Activated T-helper 1 cell treated with Interleukin-2 at 50 U/mL for 16 hours (primary cell): ENCODE measurements around the gene HOTAIR.
A peak's percentile ranks its signal among the peaks of the same experiment; 100 is the strongest.

Experiments
- DNase-seq: peaks from one replicate; pipeline ENCODE4 v3.0.0-alpha.2; 2020; ENCODE audit warnings: low read depth

HOTAIR gene

DNA sequence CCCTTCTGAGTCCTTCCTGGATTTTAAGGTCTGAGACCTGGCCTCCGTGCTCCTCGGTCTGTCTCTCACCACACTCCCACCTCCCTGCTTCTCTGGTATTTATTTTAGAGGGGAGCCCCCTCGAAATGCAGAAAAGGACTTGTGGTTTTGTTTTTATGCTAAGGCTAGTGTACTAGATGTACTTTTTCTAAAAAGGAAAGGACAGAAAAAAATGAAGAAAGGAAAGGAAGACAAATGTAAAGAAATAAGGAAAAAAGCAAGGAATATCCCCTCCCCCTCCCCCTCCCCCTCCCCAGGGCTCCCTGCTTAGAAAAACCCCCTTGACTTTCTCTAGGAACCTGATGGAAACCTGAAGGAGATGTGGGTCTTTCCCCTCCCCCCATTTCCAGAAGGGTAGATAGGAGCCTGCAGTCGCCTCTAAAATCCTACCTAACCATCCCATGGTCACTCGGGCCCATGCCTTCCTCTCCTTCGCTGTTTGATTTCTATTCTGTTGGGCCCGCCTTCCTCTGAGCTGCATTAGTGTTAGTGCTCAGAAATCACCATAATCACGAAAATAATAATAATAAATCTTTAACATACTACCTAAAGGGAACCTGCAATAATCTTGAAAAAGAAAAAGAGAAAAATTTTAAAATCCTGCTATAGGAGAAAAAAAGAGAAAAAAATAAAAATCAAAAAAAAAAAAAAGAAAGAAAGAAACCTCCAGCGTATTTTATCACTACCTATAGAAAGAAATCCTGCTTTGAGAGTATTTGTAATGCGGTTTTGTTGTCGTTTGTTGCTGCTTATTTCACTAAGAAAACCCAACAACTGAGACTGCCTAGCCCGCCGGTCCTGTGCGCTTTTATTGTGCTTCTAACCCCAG lies 37.1 kb upstream of the HOTAIR start:
- no peak for DNase-seq

DNA sequence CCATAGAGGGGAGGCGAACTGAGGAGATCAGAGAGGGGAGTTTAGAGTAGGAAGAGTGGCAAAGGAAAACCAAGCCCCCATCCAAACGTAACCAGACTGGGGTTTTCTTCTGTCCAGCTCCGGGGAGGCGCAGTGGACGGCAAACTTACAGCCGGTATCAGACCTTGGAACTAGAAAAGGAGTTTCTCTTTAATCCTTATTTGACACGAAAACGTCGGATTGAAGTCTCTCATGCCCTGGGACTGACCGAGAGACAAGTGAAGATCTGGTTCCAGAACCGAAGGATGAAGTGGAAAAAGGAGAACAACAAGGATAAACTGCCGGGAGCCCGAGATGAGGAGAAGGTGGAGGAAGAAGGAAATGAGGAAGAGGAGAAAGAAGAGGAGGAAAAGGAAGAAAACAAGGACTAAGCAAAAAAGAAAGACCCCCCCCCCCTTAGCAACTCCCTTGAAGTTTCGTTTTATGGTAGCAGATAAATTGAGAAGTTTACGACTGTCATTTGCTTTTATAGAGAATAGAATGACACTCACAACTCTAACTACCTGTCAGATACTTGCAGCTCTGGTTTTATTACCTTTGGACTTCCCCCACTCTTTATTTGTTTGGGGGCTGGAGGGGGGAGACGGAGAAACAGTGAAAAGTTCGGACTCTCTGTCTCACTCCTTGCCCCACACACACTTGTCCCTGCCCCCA lies 36.4 kb upstream of the HOTAIR start:
- DNase-seq, result no peak

DNA sequence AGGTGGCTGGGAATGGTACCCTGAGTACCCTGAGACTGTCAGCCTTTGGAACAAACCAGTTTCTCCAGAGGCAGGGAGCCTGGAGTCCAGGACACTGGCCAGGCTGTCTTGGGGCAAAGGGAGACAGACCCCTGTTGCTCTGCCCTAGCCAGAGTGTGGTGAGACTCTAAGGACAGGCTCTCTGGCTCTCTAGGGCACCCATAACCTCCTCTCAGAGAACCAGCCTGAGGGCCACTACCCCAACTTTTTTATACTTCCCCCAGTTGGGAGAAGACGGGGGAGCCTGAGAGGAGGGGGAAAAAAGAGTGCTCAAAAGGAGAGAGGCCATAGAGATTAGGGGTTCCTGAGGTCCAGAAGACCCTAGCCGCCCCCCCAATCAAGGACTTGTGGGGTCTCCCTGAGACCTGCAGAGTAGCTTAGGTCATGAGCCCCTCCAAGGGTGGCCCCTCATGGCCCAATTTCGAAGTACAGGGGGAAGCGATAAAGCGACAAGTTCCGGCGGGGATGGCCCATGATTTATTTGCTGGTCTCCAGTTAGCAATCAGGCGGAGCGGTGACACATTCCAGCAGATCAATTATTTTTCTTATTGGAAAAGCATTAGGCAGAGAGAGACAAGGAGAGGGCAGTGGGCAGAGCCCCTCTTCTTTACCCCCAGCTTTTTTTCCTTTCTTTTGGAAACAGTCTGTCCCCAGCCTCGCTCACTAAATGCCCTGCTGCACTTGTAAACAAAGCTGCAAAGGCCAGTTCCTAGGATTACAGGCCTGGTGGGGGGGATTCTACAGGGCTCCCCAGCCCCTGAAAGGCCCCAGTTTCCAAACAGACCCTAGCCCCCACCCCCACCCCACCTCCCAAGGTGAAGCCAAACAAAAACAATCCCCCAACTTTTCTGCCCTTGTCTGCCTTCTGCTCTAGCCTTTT lies 35.6 kb upstream of the HOTAIR start:
- no peak for DNase-seq

DNA sequence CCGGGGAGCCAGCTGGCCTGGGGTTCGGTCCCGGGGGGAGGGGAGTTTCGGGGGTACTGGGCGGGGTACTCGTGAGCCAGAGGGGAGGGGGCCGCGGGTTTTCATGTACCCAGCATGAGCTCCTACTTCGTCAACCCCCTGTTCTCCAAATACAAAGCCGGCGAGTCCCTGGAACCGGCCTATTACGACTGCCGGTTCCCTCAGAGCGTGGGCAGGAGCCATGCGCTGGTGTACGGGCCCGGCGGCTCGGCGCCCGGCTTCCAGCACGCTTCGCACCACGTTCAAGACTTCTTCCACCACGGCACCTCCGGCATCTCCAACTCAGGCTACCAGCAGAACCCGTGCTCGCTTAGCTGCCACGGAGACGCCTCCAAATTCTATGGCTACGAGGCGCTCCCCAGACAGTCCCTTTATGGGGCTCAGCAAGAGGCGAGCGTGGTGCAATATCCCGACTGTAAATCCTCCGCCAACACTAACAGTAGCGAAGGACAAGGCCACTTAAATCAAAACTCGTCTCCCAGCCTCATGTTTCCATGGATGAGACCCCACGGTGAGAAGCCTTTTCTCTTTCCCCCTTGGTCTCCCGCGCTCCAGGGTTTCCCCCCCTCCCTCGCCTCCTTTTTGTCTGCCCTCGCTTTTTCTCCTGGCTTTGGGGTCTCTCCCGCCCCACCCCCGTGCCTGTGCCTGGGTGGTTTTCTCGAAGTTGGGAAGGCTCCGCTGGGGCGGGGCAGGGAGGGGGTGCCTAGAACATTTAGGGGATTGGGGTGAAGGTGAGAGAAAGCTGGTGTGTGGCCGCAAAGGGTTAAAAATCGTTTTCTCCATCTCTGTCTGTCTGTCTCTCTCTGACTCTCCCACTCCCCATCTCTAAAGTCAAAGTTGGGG lies 34.7 kb upstream of the HOTAIR start:
- DNase-seq, result no peak

DNA sequence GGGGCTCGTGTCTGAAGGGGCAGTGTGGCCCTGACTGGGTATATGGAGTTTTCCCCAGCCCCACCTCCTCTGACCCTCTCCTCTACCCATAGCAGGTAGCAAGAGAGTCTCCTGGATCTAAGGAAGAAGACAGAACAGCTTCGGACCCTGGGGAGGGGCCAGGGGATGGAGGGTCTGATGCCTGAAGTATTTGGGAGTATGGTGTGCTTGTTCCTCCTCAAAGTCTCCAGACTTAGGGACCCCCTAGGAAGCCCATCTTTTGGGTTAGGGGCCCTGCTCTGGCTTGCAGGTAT lies 33.5 kb upstream of the HOTAIR start:
- DNase-seq, result no peak

DNA sequence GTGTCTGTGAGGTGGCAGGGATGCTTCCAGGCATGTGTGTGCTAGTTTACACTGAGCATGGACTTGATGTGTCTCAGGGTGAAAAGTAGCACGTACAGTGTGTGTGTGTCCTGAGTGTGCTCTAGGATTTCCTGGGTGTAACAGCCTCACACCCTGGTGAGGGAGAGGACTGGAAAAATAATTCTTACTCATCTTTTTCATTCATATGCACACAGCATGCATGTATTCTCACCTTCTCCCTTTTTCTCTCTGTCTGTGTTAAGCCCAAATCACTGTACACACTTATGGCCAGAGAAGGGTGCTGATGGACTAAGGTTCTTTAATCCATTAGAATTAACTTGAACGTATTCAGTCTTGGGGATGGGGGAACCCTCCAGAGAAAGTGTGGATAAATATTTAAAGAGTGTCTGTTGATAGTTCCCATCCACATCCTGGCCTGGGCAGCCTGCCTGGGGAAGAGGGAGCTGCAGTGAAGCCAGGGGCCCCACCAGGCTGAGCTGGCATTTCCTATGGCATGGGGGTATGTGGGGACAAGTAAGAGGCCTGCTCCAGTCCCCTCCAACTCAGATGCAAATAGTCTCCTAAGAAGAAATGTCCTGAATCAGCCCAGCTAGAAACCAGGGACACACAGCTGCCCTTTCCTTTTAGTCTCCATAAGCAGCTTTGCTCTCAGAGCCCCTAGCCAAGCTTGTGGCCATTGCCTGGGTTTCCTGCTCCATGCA lies 32.9 kb upstream of the HOTAIR start:
- no peak for DNase-seq

DNA sequence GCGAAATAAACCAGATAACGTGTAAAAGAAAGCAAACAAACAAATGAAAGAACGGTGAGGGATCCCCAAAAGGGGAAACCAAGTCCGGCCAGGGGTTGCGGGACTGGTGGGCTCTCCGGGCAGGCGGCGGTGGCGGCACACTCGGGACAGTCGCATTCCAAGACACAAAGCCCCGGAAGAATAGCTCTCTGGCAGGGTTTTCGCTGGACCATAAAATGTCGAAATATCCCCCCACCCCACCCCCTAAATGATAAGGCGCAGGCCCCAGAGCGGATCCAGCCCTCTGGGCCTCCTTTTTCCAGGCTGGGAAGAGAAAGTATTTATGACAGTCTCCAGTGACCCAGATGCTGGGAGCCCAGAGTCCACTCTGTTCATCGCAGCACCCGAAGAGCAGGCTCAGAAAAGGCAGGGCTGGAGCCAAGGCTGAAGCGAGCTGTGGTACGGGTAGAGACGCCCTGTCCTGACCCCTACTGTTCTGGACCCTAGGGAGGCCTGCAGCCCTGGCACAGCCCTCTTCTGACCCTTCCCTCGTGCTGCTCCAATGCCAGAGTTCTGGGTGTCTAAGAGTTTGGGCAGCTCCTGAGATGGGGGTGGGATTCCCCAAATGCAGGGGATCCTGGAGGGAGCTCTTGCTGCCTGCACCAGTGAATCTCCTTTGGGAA lies 31.9 kb upstream of the HOTAIR start:
- no peak for DNase-seq

DNA sequence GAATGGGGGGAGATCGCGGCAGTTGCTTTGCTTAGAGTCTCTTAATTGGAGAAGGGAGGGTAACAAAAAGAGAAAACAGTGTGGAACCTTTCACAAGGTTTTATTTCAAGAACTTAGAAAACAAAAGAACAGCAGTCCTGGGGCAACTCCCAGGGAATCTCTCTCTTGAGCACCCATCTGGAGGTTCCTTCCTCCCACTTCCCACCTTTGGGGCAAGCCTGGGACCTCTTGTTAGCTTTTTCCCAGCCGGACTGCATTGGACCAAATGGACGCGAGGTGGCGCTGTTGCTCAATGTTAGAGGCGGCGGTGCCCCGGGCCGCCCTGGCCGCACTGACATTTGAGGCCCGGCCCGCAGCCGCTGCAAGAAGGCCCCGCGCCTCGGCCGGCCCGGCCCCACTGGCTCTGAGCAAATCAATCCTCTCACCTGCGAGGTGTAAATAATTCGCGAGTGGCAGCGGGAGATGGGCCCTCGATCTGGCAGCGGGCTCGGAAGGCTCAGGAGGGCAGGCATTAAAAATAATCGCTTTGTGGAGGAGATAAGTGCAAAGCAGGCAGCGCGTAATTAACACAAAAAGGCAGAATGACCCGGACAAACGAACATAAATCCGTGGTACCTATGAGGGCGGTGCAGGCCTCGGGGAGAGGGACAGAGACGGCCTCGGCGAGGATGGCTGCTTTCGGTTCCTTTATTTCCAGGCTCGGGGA lies 31.3 kb upstream of the HOTAIR start:
- DNase-seq, result peak; percentile 64

DNA sequence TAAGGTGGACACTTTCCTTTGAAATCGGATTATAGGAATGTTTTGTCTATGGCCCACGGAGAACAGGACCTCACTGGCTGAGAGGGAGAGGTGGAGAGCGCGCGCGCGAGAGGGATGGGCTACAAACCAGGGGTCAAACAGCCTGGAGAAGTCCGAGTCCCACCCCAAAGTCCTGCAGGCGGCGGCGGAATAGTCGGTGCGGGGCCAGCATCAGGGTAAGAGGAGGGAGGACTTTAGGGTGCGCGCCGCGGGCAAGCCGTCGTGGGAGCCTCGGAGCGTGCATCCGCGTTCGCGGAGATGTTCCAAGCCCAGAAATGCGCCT lies 30.7 kb upstream of the HOTAIR start:
- no peak for DNase-seq

DNA sequence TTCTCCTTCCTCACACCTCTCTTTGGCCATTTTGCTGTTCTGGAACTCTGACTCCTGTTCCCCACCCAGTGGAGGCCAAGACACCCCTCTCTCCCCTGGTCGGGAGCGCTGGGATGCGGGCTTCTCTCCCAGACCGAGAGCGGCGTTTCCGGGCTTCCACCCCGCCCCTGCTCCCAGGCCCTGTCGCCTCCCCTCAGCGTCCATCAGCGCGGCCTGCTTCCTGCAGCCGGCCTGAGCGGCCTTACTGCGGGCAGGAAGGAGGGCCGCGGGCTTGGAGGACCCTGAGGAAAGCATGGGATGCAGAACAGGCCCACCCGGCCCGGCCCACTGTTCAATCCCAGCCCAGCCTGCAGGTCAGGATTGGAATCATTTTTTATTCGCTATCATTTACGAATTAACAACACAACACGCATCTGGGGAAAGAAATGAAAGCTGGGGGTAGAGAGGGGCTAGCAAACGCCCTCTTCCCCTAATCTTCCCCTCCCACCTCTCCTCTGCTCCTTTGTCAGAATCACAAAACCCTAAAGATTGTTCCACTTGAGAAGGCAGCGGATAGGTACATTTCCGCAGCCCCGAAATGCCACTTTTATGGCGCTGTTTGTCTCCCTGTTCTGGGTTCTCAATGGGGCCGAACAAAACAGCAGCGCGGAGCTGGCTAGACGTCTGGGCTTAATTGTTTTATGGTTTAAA lies 30.2 kb upstream of the HOTAIR start:
- DNase-seq, result no peak

DNA sequence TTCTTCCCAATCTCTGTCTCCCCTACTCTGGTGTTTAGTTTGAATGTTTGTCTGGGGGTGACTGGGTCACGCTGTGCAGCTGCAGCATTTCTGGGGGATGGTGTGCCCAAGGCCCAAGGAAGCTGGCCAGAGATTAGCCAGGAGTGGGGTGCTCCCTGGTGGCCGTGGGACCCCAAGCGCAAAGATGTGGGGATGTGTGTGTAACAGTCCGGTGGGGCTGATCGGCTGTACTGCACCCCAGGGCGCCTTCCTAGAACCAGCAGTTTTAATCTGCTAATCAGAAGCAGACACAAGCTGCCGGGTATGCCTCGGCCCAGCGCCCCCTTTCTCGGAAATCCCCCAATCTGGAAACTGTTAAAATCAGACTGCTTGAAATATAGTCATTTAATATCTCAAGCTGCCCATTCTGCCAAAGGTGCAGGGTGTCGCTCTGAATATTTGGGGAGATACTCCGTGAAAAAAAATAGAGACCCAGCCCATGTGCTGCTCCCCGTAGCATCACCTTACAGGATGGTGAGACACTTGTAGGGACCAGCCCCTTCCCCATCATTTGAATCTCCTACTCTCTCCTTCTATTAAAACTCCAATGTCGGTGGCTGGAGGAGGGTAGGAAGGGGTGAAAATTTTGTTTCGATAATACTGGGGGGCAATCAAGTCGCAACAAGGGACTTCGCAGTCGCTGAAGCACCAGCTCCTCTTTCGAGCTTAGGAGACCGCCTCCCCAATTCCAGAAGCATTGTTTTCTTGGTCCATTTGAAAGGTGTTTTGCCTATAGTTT lies 29.5 kb upstream of the HOTAIR start:
- DNase-seq, result no peak

DNA sequence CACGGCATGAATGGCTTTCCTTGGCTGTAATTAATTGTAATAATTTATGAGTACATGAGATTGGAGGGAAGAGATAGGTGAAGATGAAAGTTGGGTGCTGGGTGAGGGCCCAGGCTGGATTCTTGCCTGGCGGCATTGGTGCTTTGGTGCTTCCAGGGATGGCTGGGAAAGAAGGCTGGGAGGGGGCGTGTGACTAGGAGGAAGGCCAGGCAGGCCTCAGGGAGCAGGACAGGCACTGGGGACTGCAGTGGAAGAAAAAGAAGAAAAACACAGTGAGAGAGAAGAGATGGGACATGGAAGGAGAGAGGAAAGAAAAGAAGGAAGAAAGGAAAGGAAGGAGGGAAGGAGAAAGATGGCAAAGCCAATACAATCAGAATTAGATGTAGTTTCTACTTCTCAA lies 28.9 kb upstream of the HOTAIR start:
- DNase-seq, result no peak

DNA sequence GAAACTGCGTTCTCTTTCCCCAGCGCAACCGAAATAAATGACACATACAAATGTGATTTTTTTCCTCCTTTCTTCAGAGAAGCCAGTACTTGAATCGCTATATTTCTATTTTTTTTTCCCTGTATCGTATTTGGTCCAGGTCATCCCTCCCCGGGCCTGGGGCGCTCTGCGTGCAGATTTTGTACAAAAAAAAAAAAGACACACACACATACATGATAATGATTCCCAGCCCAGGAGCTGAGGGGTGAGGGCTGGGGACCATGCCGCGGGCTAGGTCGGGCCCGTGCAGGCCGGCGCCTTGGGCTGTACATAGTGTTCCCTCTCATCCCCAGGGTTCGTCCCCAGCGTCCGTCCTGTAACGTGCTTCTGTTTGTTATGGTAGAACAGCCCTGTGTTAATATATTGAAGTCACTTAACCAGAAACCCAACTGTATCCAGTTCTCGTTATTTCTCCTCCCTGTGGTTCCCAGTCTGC lies 28.2 kb upstream of the HOTAIR start:
- no peak for DNase-seq

DNA sequence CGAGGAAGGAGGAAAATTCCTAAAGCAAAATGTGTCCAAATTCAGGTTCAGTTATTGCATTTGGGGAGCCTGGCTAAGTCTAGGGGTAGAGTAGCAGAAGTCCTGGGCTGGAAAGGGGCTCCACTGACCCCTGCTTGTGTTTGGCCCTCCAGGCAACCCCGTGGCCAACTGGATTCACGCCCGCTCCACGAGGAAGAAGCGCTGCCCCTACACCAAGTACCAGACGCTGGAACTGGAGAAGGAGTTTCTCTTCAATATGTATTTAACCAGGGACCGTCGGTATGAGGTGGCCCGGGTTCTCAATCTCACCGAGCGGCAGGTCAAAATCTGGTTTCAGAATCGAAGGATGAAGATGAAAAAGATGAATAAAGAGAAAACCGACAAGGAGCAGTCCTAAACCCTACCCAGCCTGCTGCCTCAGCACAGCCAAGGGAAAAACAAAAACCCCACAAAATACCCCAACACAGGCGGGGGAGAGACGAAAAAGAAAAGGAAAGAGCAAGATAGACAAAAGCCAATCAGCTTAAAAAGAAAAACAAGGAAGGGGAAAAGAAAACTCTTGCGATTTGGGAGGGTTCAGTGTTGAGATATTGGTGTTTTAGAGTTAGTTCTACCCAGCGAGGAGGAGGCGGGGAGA lies 27.6 kb upstream of the HOTAIR start:
- DNase-seq, result no peak

DNA sequence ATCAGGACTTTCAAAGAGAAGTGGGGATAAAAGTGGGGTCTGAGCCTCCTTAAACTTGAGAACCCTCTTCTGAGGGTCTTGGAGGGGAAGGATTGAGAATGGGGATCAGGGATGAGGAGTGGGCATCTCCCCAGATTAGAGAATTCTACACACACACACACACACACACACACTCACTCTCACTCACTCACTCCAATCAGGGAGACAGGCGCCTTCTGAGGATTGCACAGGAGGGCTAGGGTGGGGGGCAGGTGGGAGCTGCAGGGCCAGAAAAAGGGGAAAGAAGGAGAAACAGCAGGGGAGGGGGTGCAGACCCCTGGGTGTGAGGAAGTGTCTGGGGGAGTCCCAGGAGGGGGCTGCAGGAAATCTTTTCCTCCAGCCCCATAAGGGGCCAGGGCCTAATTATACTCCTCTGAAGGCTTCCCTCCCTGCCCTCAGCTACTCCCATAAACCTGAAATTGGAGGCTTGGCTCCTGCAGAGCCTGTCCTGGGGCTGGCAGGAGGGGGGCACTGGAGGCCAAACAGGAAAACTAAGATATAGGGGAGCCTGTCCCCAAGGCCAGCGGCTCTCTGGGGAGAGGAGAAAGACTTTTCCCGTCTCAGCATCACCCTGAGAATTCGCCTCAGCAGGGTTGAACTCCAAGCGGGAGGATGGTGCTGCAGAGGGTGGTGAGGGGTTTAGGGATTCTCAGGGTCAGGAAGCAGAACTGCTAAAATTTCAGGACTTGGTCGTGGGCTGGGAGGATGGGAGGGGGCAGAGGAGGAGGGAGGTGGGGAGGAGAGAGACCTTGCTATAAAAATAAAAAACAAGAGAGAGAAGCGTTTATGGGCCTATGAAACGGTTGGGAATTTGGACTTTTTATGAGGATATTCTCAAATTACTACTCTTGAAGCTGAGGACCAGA lies 26.8 kb upstream of the HOTAIR start:
- no peak for DNase-seq

DNA sequence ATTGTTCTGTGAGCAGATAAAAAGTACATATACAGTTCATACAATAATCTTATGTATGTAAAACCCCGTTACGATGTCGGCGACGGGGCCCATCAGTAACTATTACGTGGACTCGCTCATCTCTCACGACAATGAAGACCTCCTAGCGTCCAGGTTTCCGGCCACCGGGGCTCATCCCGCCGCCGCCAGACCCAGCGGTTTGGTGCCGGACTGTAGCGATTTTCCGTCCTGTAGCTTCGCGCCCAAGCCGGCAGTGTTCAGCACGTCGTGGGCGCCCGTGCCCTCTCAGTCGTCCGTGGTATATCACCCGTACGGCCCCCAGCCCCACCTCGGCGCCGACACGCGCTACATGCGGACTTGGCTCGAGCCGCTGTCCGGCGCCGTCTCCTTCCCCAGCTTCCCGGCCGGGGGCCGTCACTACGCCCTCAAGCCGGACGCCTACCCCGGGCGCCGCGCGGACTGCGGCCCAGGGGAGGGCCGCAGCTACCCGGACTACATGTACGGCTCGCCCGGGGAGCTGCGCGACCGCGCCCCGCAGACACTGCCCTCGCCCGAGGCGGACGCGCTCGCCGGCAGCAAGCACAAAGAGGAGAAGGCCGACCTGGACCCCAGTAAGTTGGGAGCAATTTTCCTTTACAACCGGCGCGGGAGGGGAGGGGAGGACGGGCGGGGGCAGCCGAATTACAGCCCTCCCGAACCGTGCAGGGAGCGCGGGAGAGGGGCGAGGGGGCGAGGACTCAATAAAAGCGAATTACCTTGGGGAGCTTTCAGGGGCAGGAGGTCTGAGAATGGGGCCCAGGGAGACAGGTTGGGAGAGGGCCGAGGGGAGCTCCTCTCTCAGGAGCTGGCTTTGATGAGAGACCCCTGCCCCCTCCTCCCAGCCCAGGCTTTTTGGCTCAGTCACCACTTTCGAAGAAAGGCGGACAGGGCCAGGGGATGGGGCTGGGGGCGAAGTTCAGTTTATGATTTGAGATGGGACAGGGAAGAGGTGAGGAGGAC lies 25.7 kb upstream of the HOTAIR start, which contains the start of gene HOXC9:
HOXC9 (plus strand) TSS at position 46 of the 999 bp plus-strand sequence; CDS start at position 74, 28 bp downstream.
- DNase-seq, result no peak
